T-helper 9 cell (primary cell): ENCODE data around the gene CCDC57.
"Not testable (repeated sequence)": the region's sequence is repeated elsewhere in the genome, so short reads cannot be mapped to it uniquely, and the experiment has no call there.

Source experiments
- DNase-seq: peaks from one replicate; pipeline ENCODE4 v3.0.0-alpha.2; 2020

Gene CCDC57

DNA sequence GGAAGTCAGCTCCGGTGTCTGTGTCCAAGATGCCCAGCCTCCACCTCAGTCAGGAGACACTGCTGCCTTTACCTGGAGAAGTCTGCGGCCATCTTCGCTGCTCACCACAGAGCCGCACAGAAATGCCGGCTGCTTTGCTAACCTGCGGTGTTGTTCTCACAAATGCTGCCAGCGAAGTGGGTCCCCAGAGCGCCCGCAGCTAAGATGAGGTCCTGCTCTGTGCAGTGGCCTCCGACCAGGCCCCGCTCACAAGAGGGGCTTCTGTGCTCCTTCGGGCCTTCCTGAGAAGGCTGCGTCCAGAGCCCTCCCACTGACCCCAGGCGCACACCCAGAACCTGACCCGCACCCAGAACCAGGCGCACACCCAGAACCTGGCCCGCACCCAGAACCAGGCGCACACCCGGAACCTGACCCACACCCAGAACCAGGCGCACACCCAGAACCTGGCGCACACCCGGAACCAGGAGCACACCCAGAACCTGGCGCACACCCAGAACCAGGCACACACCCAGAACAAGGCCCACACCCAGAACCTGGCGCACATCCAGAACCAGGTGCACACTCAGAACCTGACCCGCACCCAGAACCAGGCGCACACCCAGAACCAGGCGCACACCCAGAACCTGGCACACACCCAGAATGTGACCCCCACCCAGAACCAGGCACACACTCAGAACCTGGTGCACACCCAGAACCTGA is 63.1 kb downstream of the CCDC57 start:
- no peak for DNase-seq

GRCh38 chr17:82148997-82149396 is 63.6 kb downstream of the CCDC57 start:
- DNase-seq, result no peak

DNA sequence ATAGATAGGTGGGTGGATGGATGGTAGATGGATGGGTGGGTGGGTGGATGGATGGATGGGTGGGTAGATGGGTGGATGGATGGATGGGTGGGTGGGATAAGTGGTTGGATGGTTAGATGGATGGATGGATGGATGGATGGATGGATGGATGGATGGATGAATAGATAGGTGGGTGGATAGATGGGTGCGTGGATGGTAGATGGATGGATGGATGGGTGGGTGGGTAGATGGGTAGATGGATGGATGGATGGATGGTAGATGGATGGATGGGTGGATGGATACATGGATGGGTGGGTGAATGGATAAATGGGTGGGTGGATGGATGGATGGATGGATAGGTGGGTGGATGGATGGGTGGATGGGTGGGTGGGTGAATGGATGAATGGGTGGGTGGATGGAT is 64.6 kb downstream of the CCDC57 start:
- no peak for DNase-seq

GRCh38 chr17:82146663-82147654 is 65.7 kb downstream of the CCDC57 start:
- DNase-seq, result no peak

GRCh38 chr17:82145550-82146155 is 67.0 kb downstream of the CCDC57 start:
- DNase-seq, result no peak

DNA sequence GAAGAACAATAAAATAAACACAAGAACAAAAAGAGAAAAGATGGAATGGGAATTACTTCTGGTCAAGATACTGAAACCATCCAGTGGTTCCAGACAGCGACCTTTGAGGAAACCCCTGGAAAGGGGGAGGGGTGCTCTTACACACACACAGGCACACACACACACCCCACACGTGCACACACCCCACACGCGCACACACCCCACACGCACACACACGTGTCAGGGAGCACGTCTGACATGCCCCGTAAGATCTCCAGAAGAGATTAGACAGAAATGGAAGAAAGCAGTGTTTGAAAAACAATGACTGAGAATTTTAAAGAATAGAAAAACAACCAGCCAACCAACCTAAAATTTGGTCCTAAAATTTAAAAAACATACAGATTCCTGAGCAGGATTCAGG is 69.3 kb downstream of the CCDC57 start:
- DNase-seq, result no peak

DNA sequence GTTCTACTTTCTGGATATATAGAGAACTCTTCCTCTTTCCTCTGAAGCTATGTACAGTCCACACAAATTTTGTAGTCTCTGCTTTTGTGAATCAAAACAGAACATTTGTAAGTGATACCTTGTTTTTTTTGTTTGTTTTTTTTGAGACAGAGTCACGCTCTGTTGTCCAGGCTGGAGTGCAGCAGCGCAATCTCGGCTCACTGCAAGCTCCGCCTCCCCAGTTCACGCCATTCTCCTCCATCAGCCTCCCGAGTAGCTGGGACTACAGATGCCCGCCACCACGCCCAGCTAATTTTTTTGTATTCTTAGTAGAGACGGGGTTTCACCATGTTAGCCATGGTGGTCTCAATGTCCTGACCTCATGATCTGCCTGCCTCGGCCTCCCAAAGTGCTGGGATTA is 72.7 kb downstream of the CCDC57 start:
- not testable (repeated sequence) for DNase-seq

DNA sequence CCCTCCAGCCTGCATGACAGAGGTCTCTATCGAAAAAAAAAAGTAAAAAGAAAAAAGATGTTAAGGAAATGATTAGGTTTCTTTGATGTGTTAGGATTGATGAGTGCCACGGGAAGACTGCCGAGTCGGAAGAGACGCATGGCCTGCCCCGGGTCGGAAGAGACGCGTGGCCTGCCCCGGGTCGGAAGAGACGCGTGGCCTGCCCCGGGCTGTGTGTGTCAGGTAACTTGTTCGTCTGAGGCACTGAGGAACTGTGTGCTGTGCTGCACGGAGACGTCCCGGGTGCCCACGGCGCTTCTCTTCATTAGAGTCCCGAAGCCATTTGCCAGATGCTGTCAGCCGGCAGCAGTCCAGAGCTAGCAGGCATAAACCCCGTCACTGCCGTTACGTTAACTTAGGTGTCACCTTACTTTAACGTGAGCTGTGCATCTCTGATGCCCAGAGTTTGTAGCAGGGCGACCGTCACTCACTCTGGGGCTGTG is 74.1 kb downstream of the CCDC57 start:
- DNase-seq, result no peak

DNA sequence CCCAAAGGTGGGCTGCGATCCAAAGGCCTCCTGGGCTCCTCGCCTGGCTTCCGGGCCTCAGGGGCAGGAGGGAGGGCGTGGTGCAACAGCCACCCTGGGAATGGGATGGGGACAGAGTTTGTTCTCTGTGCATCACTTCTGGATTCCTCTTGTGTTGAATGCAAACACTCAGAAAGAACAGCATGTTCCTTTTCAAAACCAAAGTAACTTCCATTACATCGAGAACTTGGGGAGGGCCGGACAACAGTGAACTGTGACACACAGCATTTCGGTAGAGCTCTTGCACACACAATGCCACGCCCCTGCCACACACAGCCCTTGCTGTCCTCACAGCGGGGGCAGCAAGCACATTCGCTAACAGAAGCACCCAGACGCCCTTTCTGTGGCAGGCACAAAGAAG is 78.5 kb downstream of the CCDC57 start:
- no peak for DNase-seq

DNA sequence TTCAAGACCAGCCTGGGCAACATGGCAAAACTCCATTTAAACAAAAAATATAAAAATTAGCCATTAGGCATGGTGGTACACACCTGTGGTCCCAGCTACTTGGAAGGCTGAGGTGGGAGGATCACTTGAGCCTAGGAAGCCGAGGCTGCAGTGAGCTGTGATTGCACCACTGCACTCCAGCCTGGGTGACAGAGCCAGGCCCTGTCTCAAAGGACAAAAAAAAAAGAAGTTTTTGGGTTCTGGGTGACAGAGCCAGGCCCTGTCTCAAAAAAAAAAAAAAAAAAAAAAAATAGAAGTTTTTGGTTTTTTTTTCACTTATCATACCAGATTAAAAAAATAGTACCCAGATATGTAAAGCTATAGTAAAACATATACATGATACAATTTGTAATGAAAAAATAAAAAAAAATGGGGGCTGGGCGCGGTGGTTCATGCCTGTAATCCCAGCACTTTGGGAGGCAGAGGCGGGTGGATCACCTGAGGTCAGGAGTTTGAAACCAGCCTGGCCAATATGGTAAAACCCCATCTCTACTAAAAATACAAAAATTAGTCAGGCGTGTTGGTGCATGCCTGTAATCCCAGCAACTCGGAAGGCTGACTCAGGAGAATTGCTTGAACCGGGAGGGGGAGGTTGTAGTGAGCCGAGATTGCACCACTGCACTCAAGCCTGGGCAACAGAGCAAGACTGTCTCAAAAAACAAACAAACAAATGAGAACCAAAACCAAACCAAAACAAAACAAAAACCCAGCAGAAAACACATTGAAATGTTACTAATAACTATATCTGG is 79.3 kb downstream of the CCDC57 start:
- DNase-seq, result not testable (repeated sequence)

DNA sequence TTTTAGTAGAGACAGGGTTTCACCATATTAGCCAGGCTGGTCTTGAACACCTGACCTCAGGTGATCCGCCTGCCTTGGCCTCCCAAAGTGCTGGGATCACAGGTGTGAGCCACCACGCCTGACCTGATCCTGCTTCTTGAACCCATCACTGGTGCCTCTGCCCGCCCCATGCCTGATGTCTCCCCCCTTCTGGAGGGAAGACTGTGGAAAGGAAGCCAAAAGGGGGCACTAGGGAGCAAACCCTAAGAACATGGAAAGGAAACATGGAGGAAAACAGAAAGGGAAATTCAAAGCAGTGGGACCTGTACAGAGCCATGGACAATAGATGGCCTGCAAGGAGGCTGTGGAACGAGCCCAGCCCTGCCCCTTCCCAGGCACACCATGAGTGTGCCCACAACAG is 83.5 kb downstream of the CCDC57 start:
- DNase-seq, result no peak

DNA sequence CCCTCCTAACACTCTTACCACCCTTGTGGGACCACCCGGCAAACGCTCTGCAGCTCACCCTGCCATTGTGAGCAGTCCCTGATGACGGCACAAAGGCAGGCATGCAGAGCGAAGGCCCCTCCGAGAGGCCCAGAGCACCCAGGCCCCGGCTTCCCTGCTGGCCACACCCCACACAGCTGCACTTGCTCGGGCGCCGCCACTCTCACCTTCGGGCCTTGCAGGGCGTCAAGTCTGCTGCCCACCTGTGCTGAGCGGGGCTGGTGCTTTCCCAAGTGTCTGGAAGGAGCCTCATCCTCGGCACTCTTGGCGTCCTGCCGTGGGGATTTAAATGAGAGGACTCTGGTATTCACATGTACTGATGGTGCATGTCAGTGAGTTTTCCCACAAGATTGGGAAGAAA is 84.4 kb downstream of the CCDC57 start:
- DNase-seq, result no peak

DNA sequence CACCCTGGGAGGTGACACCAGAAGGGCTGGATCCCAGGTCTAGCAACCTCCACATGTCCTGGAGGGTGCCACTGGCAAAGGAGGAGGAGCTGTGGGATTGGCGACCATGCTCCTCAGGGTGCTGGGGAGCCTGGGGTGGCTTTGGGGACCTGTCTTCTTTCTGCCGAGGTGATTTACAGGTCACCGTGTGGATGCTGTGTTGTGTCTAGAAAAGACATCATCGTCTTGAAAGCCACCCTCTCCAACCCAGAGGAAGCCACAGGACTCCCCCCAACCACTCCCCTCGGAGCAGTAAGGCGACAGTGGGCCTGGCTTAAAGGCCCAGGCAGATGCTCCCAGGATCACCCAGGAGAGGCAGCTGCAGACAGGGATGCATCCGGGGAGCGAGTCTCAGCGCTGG is 84.9 kb downstream of the CCDC57 start:
- DNase-seq, result no peak

GRCh38 chr17:82127315-82127595 is 85.4 kb downstream of the CCDC57 start:
- DNase-seq, result no peak

DNA sequence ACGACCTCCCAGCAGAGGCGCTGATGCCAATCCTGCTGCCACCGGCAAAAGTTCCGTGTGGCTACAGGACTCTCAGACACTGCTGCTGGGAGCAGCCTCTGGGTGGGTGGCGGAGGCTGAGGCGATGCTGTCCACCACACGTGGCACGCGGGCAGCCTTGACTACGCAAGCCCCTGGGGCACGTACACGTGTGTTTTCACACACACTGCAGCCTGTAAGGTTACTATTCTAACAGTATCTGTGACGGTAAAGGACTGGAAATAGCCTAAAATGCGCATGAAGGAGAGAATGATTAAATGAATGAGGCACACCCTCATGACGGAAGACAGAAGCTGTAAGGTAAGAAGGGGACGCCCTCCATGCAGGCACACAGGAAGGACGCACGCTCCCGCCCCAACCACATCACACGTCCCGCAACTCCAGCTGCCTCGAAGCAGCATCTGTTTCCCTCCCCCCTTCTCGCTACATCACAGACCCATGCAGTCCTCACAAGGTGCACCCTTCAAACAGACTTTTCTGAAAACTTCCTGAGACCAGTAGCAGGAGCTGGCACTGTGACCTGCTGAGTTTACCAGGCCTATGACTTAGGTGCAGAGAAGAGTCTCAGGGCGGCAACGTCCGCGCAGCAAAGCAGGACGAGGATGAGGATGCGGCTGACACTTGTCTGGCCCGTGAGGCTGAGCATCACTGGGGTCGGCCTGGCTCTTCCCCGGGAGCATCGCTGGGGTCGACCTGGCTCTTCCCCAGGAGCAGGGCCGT is 85.9 kb downstream of the CCDC57 start:
- peak; percentile 84 for DNase-seq

- DNase-seq, result no peak
Observed at GRCh38 chr17:82124101-82124500, 88.5 kb downstream of the CCDC57 start.

DNA sequence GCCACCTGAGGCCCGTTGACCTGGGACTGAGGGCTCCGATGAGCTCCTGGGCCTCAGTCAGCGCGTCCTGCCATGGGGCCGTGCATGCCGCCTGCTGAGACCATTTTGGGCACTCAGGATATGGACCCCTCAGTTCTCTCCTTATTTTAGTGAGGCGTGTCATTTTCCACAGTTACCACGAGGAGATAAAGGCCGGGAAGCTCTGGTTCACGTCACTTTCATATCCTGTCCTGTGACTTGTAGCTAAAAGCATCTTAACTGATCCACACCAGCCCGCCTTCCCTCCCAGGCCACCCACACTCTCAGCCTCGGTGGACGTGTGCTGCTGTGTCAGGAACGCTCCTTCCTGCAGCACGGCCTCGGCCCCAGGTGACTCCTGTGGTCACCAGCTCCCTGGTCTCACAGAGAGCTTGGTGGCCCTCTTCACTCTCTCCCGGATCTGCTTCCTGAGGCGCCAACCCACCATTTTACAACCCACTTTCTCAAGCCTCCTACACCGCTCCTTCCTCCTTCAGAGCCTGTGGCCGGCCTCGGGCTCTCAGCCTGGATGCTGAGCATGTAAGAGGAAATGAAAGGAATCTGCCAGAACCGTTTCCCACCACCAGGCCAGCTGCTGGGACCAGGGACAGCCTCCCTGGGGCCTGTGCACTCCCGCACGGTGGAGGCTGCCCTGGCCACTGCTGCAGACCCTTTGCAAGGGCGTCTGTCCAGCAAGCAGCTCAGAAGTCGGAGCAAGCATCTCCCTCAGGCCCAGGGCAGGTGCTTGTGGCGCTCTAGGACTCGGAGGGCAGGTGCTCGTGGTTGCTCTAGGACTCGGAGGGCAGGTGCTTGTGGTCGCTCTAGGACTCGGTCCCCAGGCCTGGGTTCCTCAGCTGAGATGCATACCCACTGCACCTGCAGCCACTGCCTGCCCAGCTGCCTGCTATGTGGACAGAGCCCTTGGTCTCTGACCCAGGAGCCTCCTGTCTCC is 90.7 kb downstream of the CCDC57 start:
- no peak for DNase-seq

- DNase-seq, result no peak
Observed at GRCh38 chr17:82121246-82121645, 91.4 kb downstream of the CCDC57 start.

DNA sequence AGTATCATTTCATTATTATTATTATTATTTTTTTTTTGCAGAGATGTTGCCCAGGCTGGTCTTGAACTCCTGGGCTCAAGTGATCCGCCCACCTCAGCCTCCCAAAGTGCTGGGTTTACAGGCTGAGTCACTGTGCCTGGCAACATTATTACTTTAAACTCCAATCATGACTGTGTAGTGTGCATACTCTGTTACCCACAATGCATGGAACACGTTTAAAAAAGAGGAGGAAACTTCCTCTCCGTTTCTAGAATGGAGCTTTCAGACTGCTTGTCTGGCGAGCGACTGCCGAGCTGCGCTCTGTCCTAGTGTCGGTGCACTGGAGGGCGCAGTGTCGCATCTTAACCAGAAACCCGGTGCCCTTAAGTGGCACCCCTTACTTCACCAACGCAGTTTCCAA is 92.5 kb downstream of the CCDC57 start:
- no peak for DNase-seq

GRCh38 chr17:82118815-82119380 is 93.7 kb downstream of the CCDC57 start:
- no peak for DNase-seq
